ENCODE measurements around the gene NRG3.

DNA sequence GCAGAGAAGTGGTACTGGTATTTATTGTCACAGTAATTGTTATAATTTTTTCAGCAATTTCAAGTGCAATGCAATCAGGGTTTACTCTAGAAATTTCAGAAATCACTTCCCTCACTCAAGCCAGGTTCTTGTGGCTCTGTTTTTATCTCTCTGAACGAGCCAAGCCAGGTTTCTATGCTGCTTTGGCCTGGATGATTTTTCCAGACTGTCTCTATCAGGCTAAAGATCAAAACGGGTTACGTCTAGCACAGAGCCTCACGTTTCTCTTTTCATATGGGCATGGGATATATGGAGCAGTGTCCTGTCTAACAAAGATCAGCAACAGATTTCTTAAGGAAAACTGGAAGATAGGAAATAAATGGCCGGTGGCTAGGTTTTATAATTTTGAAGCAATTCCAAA is 1105.3 kb downstream of the NRG3 start:
- TF ChIP-seq, protein P1, sequence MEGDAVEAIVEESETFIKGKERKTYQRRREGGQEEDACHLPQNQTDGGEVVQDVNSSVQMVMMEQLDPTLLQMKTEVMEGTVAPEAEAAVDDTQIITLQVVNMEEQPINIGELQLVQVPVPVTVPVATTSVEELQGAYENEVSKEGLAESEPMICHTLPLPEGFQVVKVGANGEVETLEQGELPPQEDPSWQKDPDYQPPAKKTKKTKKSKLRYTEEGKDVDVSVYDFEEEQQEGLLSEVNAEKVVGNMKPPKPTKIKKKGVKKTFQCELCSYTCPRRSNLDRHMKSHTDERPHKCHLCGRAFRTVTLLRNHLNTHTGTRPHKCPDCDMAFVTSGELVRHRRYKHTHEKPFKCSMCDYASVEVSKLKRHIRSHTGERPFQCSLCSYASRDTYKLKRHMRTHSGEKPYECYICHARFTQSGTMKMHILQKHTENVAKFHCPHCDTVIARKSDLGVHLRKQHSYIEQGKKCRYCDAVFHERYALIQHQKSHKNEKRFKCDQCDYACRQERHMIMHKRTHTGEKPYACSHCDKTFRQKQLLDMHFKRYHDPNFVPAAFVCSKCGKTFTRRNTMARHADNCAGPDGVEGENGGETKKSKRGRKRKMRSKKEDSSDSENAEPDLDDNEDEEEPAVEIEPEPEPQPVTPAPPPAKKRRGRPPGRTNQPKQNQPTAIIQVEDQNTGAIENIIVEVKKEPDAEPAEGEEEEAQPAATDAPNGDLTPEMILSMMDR (IDR thresholded peaks at IDR 0.05; ENCODE audit: insufficient read depth, low read length), result no peak
- no peak for TF ChIP-seq POLR2AphosphoS5 (IDR thresholded peaks at IDR 0.05; ENCODE audit: low read depth)
- no peak for TF ChIP-seq REST (IDR thresholded peaks at IDR 0.05; ENCODE audit: insufficient replicate concordance, low read depth)
- no peak for TF ChIP-seq GABPA (IDR thresholded peaks at IDR 0.05; ENCODE audit: low read depth)
